Kidney capillary endothelial cell (primary cell): ENCODE results near the gene TMPRSS12.
"Not testable (repeated sequence)": the region's sequence is repeated elsewhere in the genome, so short reads cannot be mapped to it uniquely, and the experiment has no call there.

Experiments
- DNase-seq: peaks from one replicate; pipeline ENCODE4 v3.0.0-alpha.2; 2018; ENCODE audit warnings: low spot score

TMPRSS12 gene

DNA sequence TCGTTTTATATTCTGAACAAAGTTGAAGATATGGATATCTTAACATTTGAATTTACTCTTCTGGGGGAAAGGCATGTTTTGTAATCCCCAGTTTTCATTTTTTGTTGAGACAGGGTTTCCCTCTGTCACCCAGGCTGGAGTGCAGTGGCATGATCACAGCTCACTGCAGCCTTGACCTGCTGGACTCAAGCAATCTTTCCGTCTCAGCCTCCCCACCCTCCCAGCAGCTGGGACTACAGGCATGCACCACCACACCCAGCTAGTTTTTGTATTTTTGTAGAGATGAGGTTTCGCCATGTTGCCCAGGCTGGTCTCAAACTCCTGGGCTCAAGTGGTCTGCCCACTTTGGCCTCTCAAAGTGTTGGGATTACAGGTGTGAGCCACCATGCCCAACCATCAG lies 84.2 kb downstream of the TMPRSS12 start:
- not testable (repeated sequence) for DNase-seq

DNA sequence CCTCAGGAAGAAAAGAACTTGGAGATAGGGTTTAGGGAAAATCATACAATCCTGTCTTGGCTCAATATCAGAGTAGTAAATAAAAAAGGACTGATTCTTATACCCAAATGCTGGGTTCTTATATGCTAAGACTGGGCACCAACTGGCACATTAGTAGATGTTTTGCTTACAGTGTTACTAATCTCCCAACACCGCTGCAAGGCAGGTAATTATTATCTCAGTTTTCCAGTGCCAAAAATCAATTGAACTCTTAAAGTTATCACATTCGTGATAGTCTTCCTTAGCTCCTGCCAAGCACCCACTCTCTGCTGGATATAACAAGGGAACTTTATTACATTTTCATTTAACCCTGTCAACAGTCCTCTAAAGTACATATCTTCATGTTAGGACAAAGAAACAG lies 84.6 kb downstream of the TMPRSS12 start:
- DNase-seq: no peak

DNA sequence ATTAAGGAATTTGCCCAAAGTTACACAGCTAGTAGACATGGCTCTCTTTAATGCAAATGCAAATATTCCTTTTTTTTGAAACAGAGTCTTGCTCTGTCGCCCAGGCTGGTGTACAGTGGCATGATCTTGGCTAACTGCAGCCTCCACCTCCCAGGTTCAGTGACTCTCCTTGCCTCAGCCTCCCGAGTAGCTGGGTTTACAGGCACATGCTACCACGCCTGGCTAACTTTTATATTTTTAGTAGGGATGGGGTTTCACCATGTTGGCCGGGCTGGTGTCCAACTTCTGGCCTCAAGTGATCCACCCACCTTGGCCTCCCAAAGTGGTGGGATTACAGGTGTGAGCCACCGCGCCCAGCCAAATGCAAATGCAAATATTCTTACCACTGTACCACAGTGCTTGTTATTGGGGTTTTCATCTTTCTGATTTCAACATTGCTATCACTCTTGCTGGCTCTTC lies 85.1 kb downstream of the TMPRSS12 start:
- DNase-seq: no peak

DNA sequence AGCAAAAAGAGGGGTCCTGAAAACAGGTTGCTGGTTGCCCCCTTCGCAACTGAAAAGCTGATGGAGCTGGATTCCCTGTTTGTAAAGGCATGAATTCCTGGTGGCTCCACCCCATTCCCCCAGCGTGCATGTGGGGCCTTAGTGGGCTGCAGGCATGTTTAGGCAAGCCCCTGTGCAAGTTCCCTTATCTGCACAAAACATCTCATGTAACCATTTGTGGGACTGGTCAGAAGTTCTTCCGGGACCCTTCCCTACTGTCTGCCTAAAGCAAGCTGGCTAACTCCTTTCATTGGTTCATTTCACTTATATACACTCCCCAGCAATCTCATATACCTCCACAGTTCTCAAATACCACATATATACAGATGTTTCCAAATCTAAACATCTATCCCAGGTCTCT lies 85.7 kb downstream of the TMPRSS12 start:
- no peak for DNase-seq

DNA sequence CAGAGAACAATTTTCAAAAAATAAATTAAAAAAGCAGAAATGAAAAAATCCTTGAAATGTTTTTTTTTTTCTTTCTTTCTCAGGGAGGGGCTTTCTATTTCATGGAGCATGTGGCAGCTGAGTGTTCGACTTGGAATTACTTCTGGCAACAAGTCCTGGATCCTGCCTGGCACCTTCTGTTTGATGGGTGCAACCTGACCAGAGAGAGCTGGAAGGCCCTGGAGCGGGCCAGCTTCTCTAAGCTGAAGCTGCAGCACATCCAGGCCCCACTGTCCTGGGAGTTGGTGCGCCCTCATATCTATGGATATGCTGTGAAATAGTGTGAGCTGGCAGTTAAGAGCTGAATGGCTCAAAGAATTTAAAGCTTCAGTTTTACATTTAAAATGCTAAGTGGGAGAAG lies 87.1 kb downstream of the TMPRSS12 start:
- no peak for DNase-seq

DNA sequence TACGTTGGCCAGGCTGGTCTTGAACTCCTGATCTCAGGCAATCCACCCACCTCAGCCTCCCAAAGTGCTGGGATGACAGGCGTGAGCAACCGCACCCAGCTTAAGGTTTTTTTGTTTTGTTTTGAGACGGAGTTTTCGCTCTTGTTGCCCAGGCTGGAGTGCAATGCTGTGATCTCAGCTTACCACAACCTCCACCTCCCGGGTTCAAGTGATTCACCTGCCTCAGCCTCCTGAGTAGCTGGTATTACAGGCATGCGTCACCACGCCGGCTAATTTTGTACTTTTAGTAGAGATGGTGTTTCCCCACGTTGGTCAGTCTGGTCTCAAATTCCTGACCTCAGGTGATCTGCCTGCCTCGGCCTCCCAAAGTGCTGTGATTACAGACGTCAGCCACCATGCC lies 87.8 kb downstream of the TMPRSS12 start:
- not testable (repeated sequence) for DNase-seq

DNA sequence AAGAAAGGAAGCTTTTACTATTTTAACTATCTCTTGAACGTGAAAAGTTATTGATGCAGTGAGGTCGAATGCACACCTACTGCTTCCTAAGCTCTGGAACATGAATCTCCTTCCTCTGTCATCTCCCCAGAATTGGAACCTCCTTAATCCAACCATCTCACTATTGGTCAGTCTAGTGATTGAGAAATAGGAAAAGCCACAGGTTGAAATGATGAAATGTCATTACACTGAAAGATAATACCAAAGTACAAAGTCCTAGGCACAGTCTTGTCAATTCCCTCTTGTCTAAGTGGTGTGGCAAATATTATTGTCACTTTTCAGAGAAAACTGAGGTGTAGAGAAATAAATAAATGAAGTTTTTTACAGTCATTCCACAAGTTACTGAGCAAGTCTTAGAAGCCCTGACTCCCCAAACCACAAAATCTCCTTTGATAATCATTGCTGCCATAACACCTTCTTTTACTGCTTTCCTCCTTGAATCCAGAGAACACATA lies 90.1 kb downstream of the TMPRSS12 start:
- DNase-seq: no peak

DNA sequence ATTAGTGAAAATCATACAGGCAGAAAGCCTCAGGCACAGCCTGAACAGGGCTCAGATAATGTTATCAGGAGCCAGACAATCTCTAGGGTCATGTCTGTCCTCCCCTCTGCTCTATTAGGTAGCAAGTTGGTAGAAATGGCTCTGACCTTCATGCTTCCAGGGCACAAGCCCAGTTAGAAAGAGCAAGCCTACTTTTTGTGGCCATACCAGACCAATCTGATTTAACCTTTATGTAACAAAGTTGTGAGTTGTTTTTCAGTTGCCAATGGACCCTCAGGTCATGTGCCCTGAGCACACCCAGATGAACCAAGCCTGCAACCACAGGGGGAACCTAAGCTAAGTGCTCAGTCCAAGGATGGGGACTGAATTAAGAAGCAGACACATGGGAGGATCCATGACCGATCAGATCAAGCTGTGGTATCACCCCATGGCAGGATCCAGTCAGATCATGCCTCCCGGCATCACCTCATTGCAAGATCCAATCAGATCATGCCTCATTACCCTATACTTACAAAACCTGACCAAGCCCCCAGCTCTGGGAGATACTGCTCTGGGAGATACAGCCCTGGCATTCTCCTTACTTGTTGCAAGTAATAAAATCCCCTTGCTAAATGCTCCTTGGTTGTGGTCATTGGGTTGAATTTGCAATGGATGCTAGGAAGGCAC lies 90.9 kb downstream of the TMPRSS12 start:
- DNase-seq: no peak

DNA sequence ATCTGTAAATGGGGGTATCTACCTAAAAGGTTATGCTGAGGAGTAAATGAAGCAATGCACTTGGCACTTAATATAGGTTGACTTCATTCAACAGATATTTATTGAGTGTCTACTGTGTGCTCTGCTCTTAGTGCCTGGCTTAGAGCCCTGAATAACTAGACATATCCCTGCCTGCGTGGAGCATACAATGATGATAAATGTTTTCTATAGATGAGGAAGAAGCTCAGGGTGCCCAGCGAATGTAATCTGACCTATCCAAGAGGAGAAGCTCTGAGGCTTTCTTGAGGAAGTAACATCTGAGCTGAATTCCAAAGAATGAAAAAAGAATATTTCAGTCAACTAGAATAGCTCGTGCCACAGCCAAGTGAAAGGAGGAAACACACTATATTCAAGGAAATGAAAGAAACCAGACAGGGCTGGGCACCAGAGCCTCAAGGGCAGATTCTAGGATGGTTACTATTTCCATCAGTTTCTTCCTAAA lies 91.7 kb downstream of the TMPRSS12 start:
- no peak for DNase-seq

DNA sequence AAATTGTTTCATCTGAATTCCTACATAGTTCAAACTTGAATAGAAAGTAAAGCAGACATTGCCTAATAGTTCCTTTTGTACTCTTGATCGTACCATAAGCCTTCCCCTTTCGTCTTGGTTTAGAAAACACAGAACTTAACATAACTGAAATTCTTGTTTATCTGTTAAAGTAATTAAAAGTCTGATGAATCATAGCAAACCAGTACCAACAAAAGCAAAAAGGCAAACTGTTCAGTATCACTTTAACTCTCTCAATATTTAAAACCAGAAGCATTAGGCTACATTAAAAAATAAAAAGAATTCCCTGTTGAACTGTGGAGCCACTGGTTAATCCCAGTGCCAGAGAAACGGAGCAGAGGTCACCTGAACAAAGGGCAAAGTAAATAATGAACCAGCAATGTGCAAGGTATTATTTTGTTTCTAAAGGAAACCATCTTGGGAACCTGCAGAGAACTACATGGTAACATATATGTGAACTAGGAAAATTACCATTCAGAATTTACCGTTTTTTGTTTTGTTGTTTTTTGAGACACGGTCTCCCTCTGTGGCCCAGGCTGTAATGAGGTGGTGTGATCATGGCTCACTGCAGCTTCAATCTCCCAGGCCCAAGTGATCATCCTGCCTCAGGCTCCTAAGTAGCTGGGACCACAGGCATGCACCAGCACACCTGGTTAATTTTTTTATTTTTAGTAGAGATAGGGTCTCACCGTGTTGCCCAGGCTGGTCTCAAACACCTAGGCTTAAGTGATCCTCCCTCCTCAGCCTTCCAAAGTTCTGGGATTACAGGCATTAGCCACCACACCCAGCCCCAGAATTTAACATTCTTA lies 92.5 kb downstream of the TMPRSS12 start:
- no peak for DNase-seq

DNA sequence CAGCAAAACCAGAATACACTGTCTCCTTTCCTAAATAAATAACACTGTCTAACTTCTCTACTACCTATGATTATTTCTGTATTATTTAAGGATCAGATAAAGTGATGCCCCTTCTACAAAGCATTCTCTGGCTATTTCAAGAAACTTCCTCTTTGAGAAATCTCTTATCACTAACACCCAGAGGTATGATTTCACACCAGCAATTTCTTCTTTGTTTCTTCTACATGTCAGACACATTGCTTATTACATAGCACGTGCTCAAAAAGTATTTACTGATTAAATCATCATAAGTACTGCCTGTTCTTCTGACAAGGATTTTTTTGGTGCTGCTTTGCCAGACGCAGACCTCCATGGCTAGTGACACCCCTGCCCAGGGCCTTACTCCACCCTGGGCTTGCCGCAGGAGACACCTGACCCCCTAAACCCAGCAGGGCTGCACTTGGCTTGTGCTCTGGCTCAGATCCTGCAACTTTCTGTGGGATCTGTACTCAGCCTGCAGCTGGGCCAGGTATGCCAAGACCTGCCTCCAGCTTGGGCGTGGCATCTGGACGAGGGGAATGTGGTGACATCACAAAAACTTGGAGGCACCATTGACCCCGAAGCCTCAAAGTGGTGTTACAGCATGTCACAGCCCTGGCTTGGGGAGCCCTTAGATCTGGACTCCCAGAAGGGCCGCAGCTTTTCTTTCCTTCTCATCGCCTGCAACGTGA lies 94.2 kb downstream of the TMPRSS12 start:
- DNase-seq: no peak
